HG03064 (cell line): ENCODE data around the gene KCTD6.

Experiments
- ATAC-seq: cut with Tn5 transposase; IDR thresholded peaks from one replicate; pipeline ENCODE4 v1.9.1; 2021; ENCODE audit warnings: low read depth; ENCODE audit not compliant: unreplicated experiment

Gene KCTD6

GRCh38 chr3:58491506-58492402, at the start of gene KCTD6:
KCTD6 (plus strand) TSS chr3:58492096; CDS start chr3:58498756, 6,660 bp downstream.
- peak; percentile 89 for ATAC-seq

GRCh38 chr3:58452176-58452575, 39.7 kb upstream of the KCTD6 start:
- no peak for ATAC-seq

- ATAC-seq = no peak
Observed at GRCh38 chr3:58459160-58459559, 32.7 kb upstream of the KCTD6 start.

- no peak for ATAC-seq
Observed at GRCh38 chr3:58462829-58463180, 29.1 kb upstream of the KCTD6 start.

GRCh38 chr3:58463181-58463941, 28.5 kb upstream of the KCTD6 start:
- ATAC-seq = peak; percentile 77

- ATAC-seq = no peak
Observed at GRCh38 chr3:58463942-58464271, 28.0 kb upstream of the KCTD6 start.

GRCh38 chr3:58464866-58465265, 27.0 kb upstream of the KCTD6 start:
- ATAC-seq = no peak

- no peak for ATAC-seq
Observed at GRCh38 chr3:58466899-58467563, 24.9 kb upstream of the KCTD6 start.

GRCh38 chr3:58469096-58469495, 22.8 kb upstream of the KCTD6 start:
- ATAC-seq = no peak

GRCh38 chr3:58470363-58471024, 21.4 kb upstream of the KCTD6 start:
- ATAC-seq = no peak

- no peak for ATAC-seq
Observed at GRCh38 chr3:58471025-58471887, 20.6 kb upstream of the KCTD6 start.

- no peak for ATAC-seq
Observed at GRCh38 chr3:58473275-58473674, 18.6 kb upstream of the KCTD6 start.

- ATAC-seq = no peak
Observed at GRCh38 chr3:58474348-58474911, 17.5 kb upstream of the KCTD6 start.

GRCh38 chr3:58474967-58475578, 16.8 kb upstream of the KCTD6 start:
- ATAC-seq = no peak

- ATAC-seq = no peak
Observed at GRCh38 chr3:58478781-58479180, 13.1 kb upstream of the KCTD6 start.

- no peak for ATAC-seq
Observed at GRCh38 chr3:58480309-58480708, 11.6 kb upstream of the KCTD6 start.

GRCh38 chr3:58482917-58483636, 8.8 kb upstream of the KCTD6 start:
- ATAC-seq = no peak

- ATAC-seq = no peak
Observed at GRCh38 chr3:58484045-58484721, 7.7 kb upstream of the KCTD6 start.
